Measurements from ENCODE around the gene SHMT2. TPM values are rescaled to one million over a fixed set of nuclear protein-coding genes. Genes with fewer than 3 reads are reported as not detected.

Gene SHMT2
- total RNA-seq, 1 experiment from 2014 or later = 67.1 TPM

- TF ChIP-seq TCF7L2 (IDR thresholded peaks at IDR 0.05; ENCODE audit: low read depth, low read length) = no peak
- DNase-seq (ENCODE audit: low read depth, low spot score) (no peak), ATAC-seq (no peak)
- no peak overlapping the region for H3K4me3 ChIP-seq (ENCODE audit: low read depth in 2 of 2, low read length in 2 of 2)
- H3K9me3 ChIP-seq (ENCODE audit: control insufficient read depth, insufficient read depth, low read depth, low read length) = no peaks in the 10 kb centered on the region
- H3K27me3 ChIP-seq (ENCODE audit: control insufficient read depth, insufficient read depth, low read length) = no peaks in the 10 kb centered on the region
- no TSS peak for BruUV-seq (replicated peaks)
- in situ Hi-C loops (cut with HindIII; ENCODE audit: low pct_unique_long_range_greater_than_20kb, low sequenced_read_pairs) (no loop called here), intact Hi-C loops (cut with micrococcal nuclease; ENCODE audit: unreplicated experiment) (no loop called here)
- no peak overlapping the region for H3K27ac ChIP-seq (ENCODE audit: low read length)
- CTCF ChIA-PET = no interaction called here
- no peaks in the 10 kb centered on the region for H3K36me3 ChIP-seq (ENCODE audit: control insufficient read depth, insufficient read depth, low read length)
- POLR2A ChIA-PET = no interaction called here
- H3K4me1 ChIP-seq (ENCODE audit: control insufficient read depth, insufficient read depth, low read length) = no peaks in the 10 kb centered on the region
These were observed 26.3 kb upstream of the SHMT2 start for GRCh38 chr12:57203201-57203600.

- no peak overlapping the region for H3K4me3 ChIP-seq (ENCODE audit: low read depth in 2 of 2, low read length in 2 of 2)
These were observed 25.7 kb upstream of the SHMT2 start for GRCh38 chr12:57203791-57204190.

More at GRCh38 chr12:57203791-57204190, 25.7 kb upstream of the SHMT2 start:
- H3K4me1 ChIP-seq (ENCODE audit: control insufficient read depth, insufficient read depth, low read length) = no peaks in the 10 kb centered on the region
- ATAC-seq (no peak), DNase-seq (ENCODE audit: low read depth, low spot score) (no peak)
- in situ Hi-C loops (cut with HindIII; ENCODE audit: low pct_unique_long_range_greater_than_20kb, low sequenced_read_pairs) (no loop called here), intact Hi-C loops (cut with micrococcal nuclease; ENCODE audit: unreplicated experiment) (no loop called here)
- no peaks in the 10 kb centered on the region for H3K27me3 ChIP-seq (ENCODE audit: control insufficient read depth, insufficient read depth, low read length)
- POLR2A ChIA-PET = no interaction called here
- no TSS peak for BruUV-seq (replicated peaks)
- no peaks in the 10 kb centered on the region for H3K9me3 ChIP-seq (ENCODE audit: control insufficient read depth, insufficient read depth, low read depth, low read length)
- CTCF ChIA-PET = no interaction called here
- H3K27ac ChIP-seq (ENCODE audit: low read length) = no peak overlapping the region
- no peaks in the 10 kb centered on the region for H3K36me3 ChIP-seq (ENCODE audit: control insufficient read depth, insufficient read depth, low read length)
- TF ChIP-seq REST (IDR thresholded peaks at IDR 0.05; ENCODE audit: insufficient read depth in 1 of 2, low read depth in 2 of 2, low read length in 1 of 2) = no peak
- TF ChIP-seq CTCF (IDR thresholded peaks at IDR 0.05) = no peak
- no peak for TF ChIP-seq TCF7L2 (IDR thresholded peaks at IDR 0.05; ENCODE audit: low read depth, low read length)
- no peak for TF ChIP-seq SIN3A (IDR thresholded peaks at IDR 0.05; ENCODE audit: borderline replicate concordance, insufficient read depth, low read depth, low read length)
- TF ChIP-seq POLR2AphosphoS5 (IDR thresholded peaks at IDR 0.05; ENCODE audit: low read depth, low read length) = no peak

All from Panc1 (cell line).